GM12891 (cell line): Measurements from ENCODE around the gene GPX1. TPM values are rescaled to one million over a fixed set of nuclear protein-coding genes. Genes with fewer than 3 reads are reported as not detected.
"Not testable (repeated sequence)": the region's sequence is repeated elsewhere in the genome, so short reads cannot be mapped to it uniquely, and the experiment has no call there.

Experiments
- DNase-seq: peaks from one replicate; pipeline ENCODE4 v3.0.0; 2011; ENCODE audit warnings: low spot score; ENCODE audit not compliant: insufficient read length
- FAIRE-seq: peaks from 2 replicates; lab custom pipeline; 2011; peaks lifted over from hg19 to GRCh38; lab: Jason Lieb, UNC
- PAX5 ChIP-seq: IDR thresholded peaks from 2 replicates; pipeline ENCODE4 v1.6.1; 2011; ENCODE audit warnings: low read length, moderate library complexity, mild to moderate bottlenecking; ENCODE audit not compliant: insufficient read depth, severe bottlenecking
- POLR2A ChIP-seq: IDR thresholded peaks from 2 replicates; pipeline ENCODE4 v1.6.1; 2011; ENCODE audit warnings: low read depth, low read length, control low read depth
- POLR2AphosphoS5 ChIP-seq: IDR thresholded peaks from 2 replicates; pipeline ENCODE4 v1.6.1; 2011; ENCODE audit warnings: low read depth, low read length, control low read depth
- POU2F2 ChIP-seq: IDR thresholded peaks from 2 replicates; pipeline ENCODE4 v1.6.1; 2011; ENCODE audit warnings: low read depth, mild to moderate bottlenecking, control low read depth, low read length, moderate library complexity
- SPI1 ChIP-seq: IDR thresholded peaks from 2 replicates; pipeline ENCODE4 v1.6.1; 2011; ENCODE audit warnings: low read depth, low read length, control low read depth
- TAF1 ChIP-seq: IDR thresholded peaks from 2 replicates; pipeline ENCODE4 v1.6.1; 2011; ENCODE audit warnings: low read depth, low read length, control low read depth
- polyA plus RNA-seq: library from polyadenylated mRNA; unstranded; fragments of >200 nt; gene quantifications from one replicate; pipeline ENCODE4 v1.2.1, GENCODE V29; 2012; ENCODE audit warnings: low read depth, missing spikeins, inconsistent platforms; ENCODE audit not compliant: missing spikeins

The GPX1 gene
- polyA plus RNA-seq, result 515 TPM

DNA sequence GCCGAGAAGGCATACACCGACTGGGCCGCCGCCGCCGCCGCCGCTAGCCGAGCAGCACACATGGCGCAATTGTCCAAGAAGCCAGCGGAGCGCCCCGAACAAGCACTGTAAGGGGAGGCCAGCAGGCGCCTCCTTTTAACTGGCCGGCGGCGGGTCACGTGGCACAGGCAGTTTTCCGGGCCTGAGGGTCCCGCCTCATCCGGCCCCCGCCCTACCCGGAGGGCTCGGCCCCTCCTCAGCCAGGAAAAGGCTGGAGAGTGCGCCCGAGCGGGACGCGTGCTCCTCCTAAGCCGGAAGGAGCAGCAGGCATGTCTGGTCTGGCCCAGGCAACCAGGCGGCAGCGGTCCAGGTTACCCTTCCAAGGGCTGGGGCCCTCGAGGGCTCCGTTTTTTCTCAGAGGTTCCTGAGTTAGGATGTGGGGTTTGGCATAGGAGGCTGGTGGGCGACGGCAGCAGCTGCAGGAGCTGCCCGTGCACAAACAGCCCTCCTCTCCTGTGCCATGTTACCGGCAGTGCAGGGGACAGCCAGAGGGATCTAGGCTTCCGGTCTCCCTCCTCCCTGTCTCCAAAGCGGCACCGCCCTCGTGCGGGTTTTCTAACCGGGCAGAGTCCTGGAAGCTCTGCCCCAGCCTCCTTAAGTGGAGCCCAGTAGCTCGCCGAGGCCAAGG, at the start of gene GPX1:
TSS of gene GPX1 (minus strand) at position 137 of the 667 bp plus-strand sequence. CDS start at position 62, 75 bp downstream.
- TF ChIP-seq SPI1 (no peak), POLR2A (peak; percentile 92), PAX5 (peak; percentile 78), POU2F2 (no peak; the same call in 1 of the 2 replicates), POLR2AphosphoS5 (peak; percentile 91), TAF1 (peak; percentile 70)
- peak; percentile 83 for DNase-seq
- FAIRE-seq, result peak; percentile 91

DNA sequence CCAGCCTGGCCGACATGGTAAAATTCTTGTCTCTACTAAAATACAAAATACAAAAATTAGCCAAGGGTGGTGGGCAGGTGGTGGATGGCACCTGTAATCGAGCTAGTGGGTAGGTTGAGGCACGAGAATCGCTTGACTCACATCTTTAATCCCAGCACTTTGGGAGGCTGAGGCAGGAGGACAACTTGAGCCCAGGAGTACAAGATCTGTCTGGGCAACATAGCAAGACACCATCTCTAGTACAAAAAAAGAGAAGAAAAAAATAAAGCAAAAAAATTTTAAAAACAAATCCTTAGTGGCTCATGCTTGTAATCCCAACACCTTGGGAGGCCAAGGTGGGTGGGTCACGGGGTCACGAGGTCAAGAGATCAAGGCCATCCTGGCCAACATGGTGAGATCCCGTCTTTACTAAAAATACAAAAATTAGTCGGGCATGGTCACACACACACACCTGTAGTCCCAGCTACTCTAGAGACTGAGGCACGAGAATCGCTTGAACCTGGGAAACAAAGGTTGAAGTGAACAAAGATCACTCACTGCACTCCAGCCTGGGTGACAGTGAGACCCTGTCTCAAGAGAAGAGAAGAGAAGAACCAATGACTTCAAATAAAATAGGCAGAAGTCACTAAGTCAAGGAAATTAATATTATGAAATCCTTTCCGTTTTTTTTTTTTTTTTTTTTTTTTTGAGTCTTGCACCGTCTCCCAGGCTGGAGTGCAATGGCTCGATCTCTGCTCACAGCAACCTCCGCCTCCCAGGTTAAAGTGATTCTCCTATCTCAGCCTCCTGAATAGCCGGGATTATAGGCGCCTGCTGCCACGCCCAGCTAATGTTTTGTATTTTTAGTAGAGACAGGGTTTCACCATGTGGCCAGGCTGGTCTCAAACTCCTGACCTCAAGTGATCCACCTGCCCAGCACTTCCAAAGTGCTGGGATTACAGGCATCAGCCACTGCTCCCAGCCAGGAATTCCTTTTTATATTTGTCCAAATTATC, 48.7 kb upstream of the GPX1 start:
- TF ChIP-seq POLR2A, result no peak
- TF ChIP-seq POU2F2, result no peak
- TF ChIP-seq TAF1, result no peak
- no peak for TF ChIP-seq SPI1
- no peak for TF ChIP-seq PAX5
- TF ChIP-seq POLR2AphosphoS5, result no peak
- DNase-seq (no peak), FAIRE-seq (no peak)

DNA sequence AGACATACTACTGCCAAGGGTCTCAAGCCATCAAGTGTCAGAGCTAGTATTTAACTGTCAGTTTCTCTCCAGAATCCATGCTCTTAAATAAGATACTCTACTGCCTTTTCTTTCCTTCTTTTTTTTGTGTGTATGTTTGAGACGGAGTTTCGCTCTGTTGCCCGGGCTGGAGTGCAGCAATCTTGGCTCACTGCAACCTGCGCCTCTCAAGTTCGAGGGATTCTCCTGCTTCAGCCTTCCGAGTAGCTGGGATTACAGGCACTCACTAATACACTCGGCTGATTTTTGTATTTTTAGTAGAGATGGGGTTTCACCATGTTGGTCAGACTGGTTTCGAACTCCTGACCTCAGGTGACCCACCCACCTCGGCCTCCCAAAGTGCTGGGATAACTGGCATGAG, 47.4 kb upstream of the GPX1 start:
- FAIRE-seq, DNase-seq: not testable (repeated sequence)

DNA sequence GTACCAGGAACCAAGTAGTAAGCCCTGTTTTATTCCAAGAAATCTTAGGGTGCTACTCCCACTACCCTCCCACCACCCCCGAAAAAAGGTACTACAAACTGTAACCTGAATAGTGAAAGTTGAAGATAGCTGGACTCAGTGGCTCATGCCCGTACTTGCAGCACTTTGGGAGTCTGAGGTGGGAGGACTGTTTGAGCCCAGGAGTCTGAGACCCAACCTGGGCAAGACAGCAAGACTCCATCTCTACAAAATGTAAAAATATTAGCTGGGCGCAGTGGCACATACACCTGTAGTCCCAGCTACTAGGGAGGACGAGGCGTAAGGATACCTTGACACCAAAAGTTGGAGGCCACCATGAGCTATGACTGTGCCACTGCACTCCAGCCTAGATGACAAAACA, 45.7 kb upstream of the GPX1 start:
- no peak for TF ChIP-seq TAF1
- no peak for TF ChIP-seq SPI1
- no peak for TF ChIP-seq POLR2A
- no peak for TF ChIP-seq POU2F2
- TF ChIP-seq PAX5, result no peak
- no peak for TF ChIP-seq POLR2AphosphoS5
- FAIRE-seq, result no peak
- no peak for DNase-seq

DNA sequence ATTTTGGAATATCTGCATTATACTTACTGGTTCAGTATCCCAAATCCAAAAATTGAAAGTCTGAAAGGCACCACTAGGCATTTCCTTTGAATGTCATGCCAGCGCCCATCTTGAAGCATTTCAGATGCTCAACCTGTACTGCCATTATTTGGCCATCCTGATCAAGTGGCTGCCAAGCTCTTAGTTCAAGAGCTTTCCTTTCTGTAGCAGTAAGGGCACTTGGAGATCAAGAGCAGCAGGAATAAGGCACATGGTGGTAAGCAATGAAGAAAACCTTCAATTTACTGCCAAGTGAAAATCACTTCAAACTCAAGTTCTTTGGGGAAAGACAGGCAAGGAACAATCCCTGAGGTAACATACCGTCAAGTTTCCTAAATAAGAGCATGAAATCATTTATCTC, 43.6 kb upstream of the GPX1 start:
- TF ChIP-seq PAX5, result no peak
- no peak for TF ChIP-seq POU2F2
- no peak for TF ChIP-seq POLR2AphosphoS5
- no peak for TF ChIP-seq SPI1
- TF ChIP-seq POLR2A, result no peak
- TF ChIP-seq TAF1, result no peak
- DNase-seq (no peak), FAIRE-seq (no peak)

DNA sequence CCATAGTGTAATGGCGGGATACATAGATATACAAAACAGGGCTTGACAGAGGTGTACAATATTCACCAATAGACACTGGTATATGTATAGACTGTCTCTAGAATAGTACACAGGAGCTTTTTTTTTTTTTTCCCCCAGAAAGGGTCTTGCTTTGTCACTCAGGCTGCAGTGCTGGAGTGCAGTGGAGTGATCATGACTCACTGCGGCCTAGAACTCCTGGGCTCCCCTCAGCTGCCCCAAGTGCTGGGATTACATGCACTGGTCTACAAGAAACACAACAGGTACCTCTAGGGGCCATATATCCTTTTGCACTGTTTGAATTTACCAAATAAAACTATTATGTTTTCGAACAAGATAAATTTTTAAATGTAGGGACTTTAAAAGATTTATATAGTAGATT, 41.3 kb upstream of the GPX1 start:
- no peak for DNase-seq
- FAIRE-seq, result no peak
- TF ChIP-seq TAF1 (no peak), POLR2AphosphoS5 (no peak), PAX5 (no peak), POU2F2 (no peak), SPI1 (no peak), POLR2A (no peak)

DNA sequence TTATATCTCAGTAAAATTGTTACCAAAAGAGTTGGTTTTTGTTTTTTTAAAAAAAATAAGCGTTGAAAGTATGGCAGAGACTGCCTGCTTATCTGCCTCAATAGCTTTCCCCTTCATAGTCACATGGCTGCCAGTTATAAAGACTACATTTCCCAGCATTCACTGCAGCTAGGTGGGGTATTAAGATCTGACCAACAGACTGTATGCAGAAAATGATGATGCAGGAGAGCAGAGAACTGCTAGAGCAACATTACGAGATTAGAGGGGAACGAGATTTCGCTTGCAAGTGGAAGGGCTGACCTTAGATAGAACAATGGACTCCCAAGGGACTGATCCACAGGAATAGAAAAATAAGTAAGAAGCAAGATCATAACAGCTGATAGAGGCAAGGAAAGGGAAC, 39.3 kb upstream of the GPX1 start:
- FAIRE-seq (peak; percentile 82), DNase-seq (no peak)
- TF ChIP-seq TAF1 (no peak), POLR2AphosphoS5 (no peak), SPI1 (no peak), POLR2A (no peak), POU2F2 (no peak), PAX5 (no peak)

DNA sequence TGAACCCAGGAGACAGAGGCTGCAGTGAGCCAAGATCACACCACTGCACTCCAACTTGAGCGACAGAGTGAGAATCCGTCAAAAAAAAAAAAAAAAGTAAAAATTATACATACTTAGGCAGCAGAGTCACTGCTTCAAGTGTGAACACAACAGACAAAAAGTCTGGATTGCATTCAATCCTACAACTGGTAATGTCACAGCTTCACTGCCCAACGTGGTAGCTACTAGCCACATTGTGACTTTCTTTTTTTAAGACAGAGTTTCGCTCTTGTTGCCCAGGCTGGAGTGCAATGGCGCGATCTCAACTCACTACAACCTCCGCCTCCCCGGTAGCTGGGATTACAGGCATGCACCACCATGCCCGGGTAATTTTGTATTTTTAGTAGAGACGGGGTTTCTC, 33.2 kb upstream of the GPX1 start:
- FAIRE-seq, DNase-seq: not testable (repeated sequence)

DNA sequence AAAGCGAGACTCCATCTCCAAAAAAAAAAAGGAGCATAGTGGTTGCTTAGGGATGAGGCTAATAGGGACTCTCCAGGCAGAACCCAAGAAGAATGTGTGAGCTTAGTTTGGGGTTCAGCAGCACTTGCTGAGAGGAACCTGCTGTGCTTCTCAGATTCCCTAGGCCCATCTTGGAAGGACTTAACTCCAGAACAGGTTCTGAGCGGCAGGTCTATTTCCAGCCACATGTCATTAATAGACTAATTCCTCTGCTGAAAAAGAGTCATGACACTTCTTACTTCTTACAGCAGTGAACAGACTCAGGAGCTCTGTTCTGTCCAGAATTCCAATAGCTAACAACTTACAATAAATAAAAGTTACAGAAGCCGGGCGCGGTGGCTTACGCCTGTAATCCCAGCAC, 31.1 kb upstream of the GPX1 start:
- no peak for FAIRE-seq
- DNase-seq, result no peak
- TF ChIP-seq POLR2AphosphoS5, result no peak
- TF ChIP-seq TAF1, result no peak
- TF ChIP-seq PAX5, result no peak
- TF ChIP-seq SPI1, result no peak
- TF ChIP-seq POU2F2, result no peak
- no peak for TF ChIP-seq POLR2A
